NCI-H345 treated with DMSO at 0.1 percent for 48 hours (cell line): Measurements from ENCODE around the gene AOAH.

Source experiments
- DNase-seq: peaks from one replicate; lab custom pipeline; 2025; ENCODE audit not compliant: unreplicated experiment; lab: John Stamatoyannopoulos, UW

AOAH gene

GRCh38 chr7:36602934-36603887, 121.1 kb downstream of the AOAH start:
- DNase-seq, result no peak

DNA sequence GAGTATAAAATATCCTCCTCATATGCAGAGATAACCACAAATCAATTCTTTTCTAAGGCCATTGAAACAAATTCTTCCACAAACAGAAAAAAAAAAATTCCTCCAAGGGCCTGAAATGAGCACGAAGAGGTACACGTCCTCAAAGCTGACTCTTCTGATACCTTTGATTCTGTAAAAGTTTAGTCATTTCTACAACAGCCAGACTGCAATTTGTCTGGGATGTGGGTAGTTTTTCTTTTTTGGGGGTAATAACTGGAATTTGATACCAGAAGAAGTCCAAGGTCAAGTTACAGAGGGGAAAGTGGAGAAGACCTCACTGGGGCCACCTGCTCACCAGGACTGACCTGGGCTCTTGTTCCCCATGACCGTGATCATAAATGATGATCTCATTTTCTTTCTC, 121.8 kb downstream of the AOAH start:
- DNase-seq, result no peak

- DNase-seq, result no peak
These were observed 122.7 kb downstream of the AOAH start for GRCh38 chr7:36601601-36602000.

DNA sequence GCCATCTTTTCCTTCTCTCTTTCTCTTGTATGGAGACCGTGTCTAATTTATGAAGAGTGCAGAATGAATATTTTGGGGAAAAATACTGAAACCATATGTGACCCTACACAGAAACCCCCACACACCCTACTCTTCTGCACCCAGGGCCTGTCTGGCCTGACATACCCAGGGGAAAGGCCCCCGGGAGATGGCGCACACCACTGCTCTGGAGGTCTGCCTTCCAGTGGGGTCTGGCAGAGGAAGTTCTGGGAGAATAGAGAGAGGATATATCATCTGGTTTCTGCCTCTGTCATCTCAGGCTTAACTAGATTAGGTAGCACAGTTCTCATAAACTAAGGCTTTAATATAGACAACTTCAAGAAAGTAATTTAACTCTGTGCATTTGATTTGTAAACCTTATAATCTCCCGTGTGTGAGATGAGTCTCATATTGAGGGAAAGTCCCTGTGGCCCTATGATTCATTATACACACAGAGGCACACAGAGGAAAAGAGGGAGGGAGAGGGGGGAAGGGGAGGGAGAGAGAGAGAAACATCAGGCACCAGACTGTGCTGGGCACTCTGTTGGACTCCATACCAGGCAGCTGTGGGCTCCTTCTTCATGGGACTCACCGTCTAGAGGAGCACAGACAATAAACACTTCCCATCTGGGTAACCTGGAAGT, 123.3 kb downstream of the AOAH start:
- DNase-seq, result no peak

DNA sequence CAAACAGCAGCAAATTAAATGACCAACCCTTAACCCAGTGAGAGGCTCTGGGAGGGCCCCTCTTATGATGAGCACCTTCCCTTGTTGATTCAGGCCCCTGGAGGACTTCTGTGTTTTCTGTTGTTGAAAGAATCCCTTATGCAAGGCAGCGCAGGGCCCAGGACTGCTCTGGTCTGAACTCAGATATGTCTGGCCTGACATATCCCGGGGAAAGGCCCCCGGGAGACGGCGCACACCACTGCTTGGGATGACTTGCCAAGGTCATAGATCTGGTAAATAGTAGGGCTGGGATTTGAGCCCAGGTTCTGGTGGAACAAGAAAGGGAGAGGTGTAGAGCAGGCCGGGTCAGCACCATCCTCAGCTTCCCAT, 124.0 kb downstream of the AOAH start:
- DNase-seq, result no peak

DNA sequence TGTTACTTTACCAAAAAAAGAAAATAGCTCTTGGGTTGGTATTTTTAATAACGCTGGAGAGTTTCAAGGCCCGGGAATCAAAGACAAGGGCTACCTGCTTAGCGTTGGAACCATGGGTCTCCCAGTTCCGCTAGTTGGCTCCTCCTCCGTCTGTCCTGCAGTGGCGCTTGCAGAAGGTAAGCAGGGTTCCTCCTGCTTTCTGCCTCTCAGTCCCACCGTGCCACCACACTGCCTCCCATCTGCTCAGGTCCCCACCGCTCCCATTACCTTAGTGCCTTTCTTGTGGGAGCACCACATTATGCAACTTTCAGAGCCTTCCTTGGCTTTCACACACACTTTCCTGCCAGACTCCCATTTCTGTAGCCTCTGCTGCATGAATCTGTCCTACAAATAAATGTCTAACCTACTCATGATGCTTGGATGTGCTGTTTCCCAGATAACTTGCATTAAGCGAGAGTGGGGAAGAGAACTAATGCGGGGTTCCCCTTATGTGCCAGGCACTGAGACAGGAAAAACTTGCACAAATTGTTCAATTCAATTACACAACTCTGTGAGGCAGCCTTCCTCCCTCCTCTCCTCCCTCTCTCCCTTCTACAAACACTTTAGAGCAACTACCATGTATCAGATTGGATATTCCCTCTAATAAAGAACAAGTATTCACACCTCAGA, 124.5 kb downstream of the AOAH start:
- DNase-seq, result no peak

- DNase-seq, result no peak
These were observed 126.1 kb downstream of the AOAH start for GRCh38 chr7:36598054-36598674.

DNA sequence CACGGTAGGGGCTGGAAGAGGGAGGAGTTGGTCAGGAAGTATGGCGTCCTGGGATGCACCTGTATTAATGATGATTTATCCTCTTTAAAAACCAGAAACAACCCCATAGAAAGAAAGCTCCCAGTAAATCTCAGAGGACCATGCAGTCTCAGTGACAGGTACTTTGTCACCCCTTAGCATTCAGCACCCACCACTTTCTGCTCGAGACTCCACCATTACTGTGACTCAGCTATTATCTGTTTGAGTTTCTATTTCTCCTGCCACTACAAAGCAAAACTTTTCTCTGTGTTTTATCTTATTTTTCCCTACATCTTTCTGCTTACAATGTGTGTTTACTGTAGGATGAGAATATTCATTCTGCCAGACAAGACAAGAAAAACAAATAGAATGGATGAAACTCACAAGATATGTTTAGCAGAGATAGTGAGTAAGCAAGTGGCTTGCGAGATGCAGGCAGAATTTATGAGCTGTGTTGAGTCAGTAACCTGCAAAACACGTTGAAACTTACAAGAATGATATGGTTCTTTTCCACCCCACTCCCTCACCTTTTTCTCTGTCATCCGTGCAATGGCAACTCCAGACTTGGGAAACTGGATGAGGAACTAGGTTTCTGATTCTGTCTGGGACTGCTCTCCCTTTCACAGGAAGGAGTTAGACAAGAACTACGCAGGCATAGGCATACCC, 127.1 kb downstream of the AOAH start:
- no peak for DNase-seq

DNA sequence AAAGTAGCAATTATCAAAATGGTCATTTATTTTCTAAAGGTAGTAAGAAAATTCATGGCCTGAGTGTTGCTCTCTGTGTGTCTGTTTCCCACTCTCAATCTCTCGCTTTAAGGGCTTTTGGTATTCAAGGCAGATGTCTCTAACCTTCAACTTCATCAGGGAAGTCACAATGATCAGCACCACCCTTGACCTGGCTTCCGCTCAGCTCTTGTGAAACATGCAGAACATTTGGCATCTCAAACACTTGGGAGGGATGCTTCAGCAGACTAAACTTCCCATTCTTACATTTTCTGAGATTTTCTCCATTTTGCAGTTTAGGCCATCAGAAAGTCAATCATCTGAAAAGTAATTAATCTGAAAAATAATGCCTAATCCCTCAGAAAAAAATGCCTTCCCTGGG, 129.8 kb downstream of the AOAH start:
- no peak for DNase-seq

- no peak for DNase-seq
These were observed 132.7 kb downstream of the AOAH start for GRCh38 chr7:36591636-36592035.

DNA sequence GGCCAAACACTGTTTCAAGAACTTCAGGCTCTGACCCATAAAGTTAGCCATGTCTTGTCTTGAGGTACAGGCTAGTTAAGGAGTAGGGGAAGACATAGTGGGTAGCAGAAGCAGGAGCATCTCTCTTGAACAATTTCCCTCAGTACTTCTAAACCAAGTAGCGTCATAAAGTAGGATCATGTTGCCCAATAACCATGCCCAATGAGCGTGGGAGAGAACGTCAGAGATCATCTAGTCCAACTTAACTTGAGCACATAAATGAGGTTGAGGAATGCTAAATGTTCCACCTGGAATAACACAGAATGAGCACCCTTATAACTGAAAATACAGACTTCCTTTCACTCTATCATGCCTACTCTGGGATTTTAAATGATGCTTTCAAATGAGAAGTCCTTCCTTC, 134.9 kb downstream of the AOAH start:
- DNase-seq, result no peak

GRCh38 chr7:36583318-36583717, 141.0 kb downstream of the AOAH start:
- no peak for DNase-seq

GRCh38 chr7:36575832-36576231, 148.5 kb downstream of the AOAH start:
- no peak for DNase-seq

- DNase-seq, result no peak
These were observed 151.2 kb downstream of the AOAH start for GRCh38 chr7:36573066-36573465.

GRCh38 chr7:36571190-36571560, 153.1 kb downstream of the AOAH start:
- no peak for DNase-seq

DNA sequence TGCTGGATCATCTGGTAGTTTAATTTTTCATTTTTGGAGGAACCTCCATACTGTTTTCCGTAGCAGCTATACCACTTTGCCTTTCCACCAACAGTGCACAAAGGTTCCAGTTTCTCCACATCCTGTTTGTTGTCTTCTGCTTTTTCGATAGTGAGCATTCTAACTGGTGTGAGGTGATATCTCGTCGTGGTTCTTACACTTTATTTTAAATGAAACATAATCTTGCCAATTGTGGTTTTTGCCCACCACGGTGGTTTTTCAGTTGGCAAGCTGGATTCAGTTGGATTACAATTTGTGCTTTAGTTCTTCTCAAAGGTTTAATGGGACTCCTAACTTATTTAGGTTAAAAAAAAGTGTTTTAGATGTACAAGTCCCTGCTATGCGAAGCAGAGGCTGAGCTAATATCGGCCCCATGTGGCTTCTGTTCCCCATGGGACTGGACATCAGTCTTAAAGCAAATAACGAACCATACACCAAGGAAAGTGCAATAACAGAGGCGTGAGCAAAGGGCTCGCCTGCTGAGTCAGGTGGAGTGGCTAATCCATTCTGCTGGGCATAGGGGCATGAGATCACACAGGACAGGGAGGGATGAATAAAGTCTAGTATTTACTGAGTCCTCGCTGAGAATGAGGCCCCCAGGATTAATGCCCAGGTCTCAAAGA, 153.6 kb downstream of the AOAH start:
- no peak for DNase-seq

GRCh38 chr7:36568452-36568849, 155.8 kb downstream of the AOAH start:
- no peak for DNase-seq

- DNase-seq, result no peak
These were observed 156.4 kb downstream of the AOAH start for GRCh38 chr7:36567699-36568451.

DNA sequence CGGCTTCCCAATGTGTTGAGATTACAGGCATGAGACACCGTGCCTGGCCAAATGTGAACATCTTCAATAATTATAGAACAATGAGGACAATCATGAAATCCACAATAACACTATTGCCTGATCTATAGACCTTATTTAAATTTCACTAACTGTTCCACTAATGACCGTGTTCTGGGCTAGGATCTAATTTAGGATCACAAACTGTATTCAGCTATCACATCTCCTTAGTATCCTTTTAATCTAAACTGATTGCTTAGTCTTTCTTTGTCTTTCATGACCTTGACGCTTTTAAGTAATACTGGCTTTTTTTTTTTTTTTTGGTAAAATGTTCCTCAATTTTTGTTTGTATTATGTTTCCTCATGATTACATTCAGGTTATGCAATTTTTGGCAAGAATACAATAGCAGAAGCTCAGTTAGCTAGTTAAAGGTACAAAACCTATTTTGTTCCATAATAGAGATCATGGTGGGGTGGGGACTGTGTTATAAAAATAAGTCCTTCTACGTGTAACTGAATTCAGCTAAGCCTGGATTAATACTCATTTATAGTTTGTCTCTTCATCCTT, 158.4 kb downstream of the AOAH start:
- DNase-seq, result no peak
